ENCODE measurements around the gene STK38L. TPM values are rescaled to one million over a fixed set of nuclear protein-coding genes. Genes with fewer than 3 reads are reported as not detected.

The STK38L gene
- total and polyA plus RNA-seq, 9 of the 15 experiments (the other 6 are each of a cell fraction or from before 2014, with no cell fraction given), result 2.6 to 10.7 (median 6.9) TPM

DNA sequence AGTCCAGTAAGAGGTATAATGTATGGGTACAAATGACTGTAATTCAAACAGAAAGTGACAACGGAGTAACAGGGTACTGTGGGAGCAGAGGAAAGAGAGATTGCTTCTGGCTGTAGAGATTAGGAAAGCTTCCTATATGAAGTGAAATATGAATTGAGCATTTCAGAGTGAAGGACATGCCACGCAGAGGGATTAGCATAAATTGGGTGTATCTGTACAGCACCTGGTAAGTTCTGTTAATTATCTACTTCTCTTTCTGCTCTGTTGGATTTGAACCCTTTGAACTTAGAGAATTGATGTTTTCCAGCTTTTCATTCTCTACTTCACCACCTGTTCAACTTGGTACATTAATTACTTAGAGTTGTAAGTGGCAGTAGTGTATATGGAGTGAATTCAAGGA lies 8.8 kb downstream of the STK38L start:
- no peak overlapping the region for H3K4me3 ChIP-seq
- FAIRE-seq, result no peak
- BruUV-seq (replicated peaks), result no TSS peak
- peaks cover 0 to 13% of the 10 kb centered on the region in 2 experiments; a peak in 1 of 5 replicates for H3K27me3 ChIP-seq (ENCODE audit: control insufficient read depth in 2 of 2, insufficient read depth in 2 of 2, low read length in 2 of 2)
- H3K4me2 ChIP-seq (ENCODE audit: insufficient read depth, low read length), result no peak overlapping the region
- H2AFZ ChIP-seq (ENCODE audit: low read depth, low read length), result no peak overlapping the region
- no peak for ATAC-seq
- H4K20me1 ChIP-seq (replicated peaks; ENCODE audit: control insufficient read depth, insufficient read depth, low read length), result no peaks in the 10 kb centered on the region
- WGBS (ENCODE audit: insufficient coverage, low coverage, missing lambda C conversion rate), result 0% methylated on average over 2 of the region's 2 CpGs
- H3K36me3 ChIP-seq (ENCODE audit: control insufficient read depth, insufficient read depth, low read length), result no peaks in the 10 kb centered on the region
- in situ Hi-C loops (cut with MboI), result no loop called here
- intact Hi-C loops (cut with micrococcal nuclease), result no loop called here
- no peaks in the 10 kb centered on the region for H3K4me1 ChIP-seq (replicated peaks in 1 of 2; ENCODE audit: control insufficient read depth in 2 of 2, insufficient read depth in 2 of 2, low read length in 2 of 2)
- no peaks in the 10 kb centered on the region for H3K79me2 ChIP-seq (ENCODE audit: control insufficient read depth, insufficient read depth, low read length)
- CTCF ChIA-PET (ENCODE audit: low intra/inter-chr PET ratio), result no interaction called here
- POLR2A ChIA-PET, result interaction anchor here (1.4 kb wide), 1 partner anchor 10 kb away, joined by 3 read pairs; no protein-coding TSS in a partner anchor
- no peak for TF ChIP-seq TAF15 (IDR thresholded peaks at IDR 0.05; ENCODE audit: low read depth, low read length)
- no peak for TF ChIP-seq RBBP5 (IDR thresholded peaks at IDR 0.05; ENCODE audit: borderline replicate concordance, insufficient read depth, low read length, poor library complexity, severe bottlenecking)
- TF ChIP-seq, protein P1, sequence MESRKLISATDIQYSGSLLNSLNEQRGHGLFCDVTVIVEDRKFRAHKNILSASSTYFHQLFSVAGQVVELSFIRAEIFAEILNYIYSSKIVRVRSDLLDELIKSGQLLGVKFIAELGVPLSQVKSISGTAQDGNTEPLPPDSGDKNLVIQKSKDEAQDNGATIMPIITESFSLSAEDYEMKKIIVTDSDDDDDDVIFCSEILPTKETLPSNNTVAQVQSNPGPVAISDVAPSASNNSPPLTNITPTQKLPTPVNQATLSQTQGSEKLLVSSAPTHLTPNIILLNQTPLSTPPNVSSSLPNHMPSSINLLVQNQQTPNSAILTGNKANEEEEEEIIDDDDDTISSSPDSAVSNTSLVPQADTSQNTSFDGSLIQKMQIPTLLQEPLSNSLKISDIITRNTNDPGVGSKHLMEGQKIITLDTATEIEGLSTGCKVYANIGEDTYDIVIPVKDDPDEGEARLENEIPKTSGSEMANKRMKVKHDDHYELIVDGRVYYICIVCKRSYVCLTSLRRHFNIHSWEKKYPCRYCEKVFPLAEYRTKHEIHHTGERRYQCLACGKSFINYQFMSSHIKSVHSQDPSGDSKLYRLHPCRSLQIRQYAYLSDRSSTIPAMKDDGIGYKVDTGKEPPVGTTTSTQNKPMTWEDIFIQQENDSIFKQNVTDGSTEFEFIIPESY (CRISPR knock-in tag; IDR thresholded peaks at IDR 0.05), result no peak
- TF ChIP-seq GTF2F1 (IDR thresholded peaks at IDR 0.05; ENCODE audit: low read depth, low read length), result no peak
- no peak for TF ChIP-seq SMAD1 (IDR thresholded peaks at IDR 0.05; ENCODE audit: low read depth, low read length, partially characterized antibody)
- no peak for TF ChIP-seq ZNF165 (CRISPR knock-in tag; IDR thresholded peaks at IDR 0.05; ENCODE audit: borderline replicate concordance)
- no peak overlapping the region for H3K27ac ChIP-seq (ENCODE audit: extremely low read depth, low read depth, low read length)
- no peaks in the 10 kb centered on the region for H3K9me1 ChIP-seq (ENCODE audit: control insufficient read depth, insufficient read depth, low read length)
- no peaks in the 10 kb centered on the region for H3K9me3 ChIP-seq (replicated peaks; ENCODE audit: control insufficient read depth, insufficient read depth, low read depth, low read length)
- DNase-seq (ENCODE audit: extremely low read depth in 1 of 4, low spot score in 3 of 4), result no peak
- no peak overlapping the region for H3K9ac ChIP-seq (ENCODE audit: insufficient read depth in 1 of 2, low read depth in 2 of 2, low read length in 2 of 2)

Measured in K562 (cell line).